Stimulated activated CD4-positive, alpha-beta T cell treated with anti-CD3 and anti-CD28 coated beads, Interleukin-15, amount 100 ng/mL, for 24 hours (primary cell): ENCODE results near the gene RHEX.

Experiments
- DNase-seq: peaks from one replicate; pipeline ENCODE4 v3.0.0-alpha.2; 2020

RHEX gene

GRCh38 chr1:206052919-206053610 is at the start of gene RHEX:
Gene RHEX (plus strand): TSS chr1:206053173. CDS start chr1:206097829, 44,656 bp downstream.
- DNase-seq = peak; percentile 36

GRCh38 chr1:206003854-206004800 is 48.8 kb upstream of the RHEX start:
- no peak for DNase-seq

GRCh38 chr1:206004826-206005225 is 48.1 kb upstream of the RHEX start:
- DNase-seq = no peak

GRCh38 chr1:206005234-206005633 is 47.7 kb upstream of the RHEX start:
- DNase-seq = no peak

DNA sequence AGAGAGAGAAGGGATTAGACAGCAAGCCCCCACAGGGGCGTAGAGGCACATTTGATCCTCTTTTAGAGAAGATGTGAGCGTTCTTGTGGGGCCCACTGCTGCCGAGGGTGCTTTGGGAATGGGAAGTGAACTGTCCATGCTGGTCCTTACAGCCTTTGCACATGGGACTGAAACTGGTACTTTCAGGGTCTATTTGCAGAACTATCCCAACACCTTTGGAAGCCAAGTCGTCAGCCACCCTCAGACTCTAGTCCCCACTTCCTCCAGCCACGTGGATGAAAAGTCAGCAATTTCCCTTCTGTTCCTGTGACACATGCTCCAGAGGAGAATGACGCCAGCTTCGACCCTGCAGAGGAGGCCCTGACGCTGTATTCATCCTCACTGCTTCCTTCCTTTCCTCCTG is 47.2 kb upstream of the RHEX start:
- DNase-seq = no peak

GRCh38 chr1:206006946-206007345 is 46.0 kb upstream of the RHEX start:
- no peak for DNase-seq

- no peak for DNase-seq
These were observed 42.9 kb upstream of the RHEX start for GRCh38 chr1:206010060-206010459.

GRCh38 chr1:206011057-206011456 is 41.9 kb upstream of the RHEX start:
- peak; percentile 27 for DNase-seq

- peak; percentile 54 for DNase-seq
These were observed 40.7 kb upstream of the RHEX start for GRCh38 chr1:206012086-206012859.

DNA sequence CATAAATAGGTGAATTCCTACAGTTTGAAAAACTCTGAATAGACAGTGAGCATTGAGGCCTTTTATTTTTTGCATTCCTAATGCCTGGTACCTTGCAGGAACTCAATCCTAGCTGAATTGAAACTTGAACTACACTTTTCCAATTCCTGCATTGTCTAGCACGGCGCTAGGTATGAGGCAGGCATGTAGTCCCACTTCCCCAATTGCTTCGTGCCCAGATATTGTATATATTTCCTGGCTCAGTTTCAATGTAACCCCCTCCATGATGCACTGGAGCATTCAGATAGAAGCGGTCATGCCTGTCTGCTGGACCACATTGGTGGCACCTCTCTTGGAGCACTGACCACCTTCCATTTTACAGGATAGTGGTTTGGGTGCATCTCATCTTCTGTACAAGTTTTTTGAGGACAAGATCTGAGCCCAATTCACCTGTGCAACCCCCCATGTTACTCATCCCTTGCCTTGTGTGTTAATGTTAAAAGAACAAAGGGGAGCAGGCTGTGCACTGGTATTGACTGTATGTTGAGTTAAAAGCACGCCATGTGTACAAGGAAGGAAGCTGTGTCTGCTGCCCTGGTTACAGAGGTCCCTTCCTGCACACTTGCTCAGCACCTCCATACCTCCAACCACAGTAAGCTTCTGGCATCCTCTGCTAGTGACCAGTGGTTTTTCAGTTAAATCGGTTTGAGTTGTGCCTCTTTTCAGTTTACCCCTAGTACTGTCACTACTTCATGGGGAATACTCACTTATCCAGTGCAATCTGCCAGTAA is 39.8 kb upstream of the RHEX start:
- no peak for DNase-seq

- no peak for DNase-seq
These were observed 38.4 kb upstream of the RHEX start for GRCh38 chr1:206014601-206015000.

DNA sequence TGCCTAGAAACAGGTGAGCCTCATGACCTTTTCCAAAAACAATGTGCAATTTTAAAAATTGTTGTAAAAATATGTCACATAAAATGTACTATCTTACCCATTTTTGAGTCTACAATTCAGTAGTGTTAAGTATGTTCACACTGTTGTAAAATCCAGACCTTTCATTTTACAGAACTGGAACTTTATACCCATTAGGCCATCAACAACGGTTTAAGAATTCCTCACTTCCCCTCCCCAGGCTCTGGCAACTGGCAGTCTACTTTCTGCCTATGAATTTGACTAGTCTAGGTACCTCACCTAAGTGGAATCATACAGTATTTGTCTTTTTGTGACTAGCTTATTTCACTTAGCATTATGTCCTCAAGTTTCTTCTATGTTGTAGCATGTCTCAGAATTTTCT is 37.9 kb upstream of the RHEX start:
- no peak for DNase-seq

DNA sequence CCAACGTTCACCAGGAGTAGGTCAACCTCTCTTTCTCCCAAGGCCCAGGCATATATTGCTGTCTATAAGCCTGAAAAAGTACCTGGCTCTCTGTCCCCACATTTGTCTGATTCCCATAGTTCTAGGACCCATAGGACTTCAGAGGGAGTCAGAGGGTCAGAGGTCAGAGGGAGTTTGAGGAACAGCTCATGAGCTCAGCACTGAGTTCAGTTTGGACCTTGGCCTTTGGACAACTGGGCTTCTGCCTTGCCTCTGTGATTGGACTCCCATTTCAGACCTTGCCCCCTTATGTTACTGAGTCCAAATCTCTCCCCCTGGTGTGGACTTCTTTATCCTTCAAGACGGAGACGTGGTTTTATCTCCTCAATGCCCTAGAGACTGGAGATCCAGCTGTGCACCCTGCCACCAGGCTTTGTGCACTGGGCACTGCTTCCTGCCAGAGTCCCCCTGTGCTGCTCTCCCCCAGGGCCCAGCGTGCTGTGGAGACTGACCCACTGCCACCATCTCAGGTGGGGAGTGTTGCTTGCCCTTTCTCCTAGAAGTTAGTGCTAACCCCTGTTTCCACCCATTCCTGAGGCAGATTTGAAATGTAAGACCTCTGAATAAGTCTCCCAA is 32.5 kb upstream of the RHEX start:
- DNase-seq = no peak

GRCh38 chr1:206021008-206021625 is 31.9 kb upstream of the RHEX start:
- no peak for DNase-seq

DNA sequence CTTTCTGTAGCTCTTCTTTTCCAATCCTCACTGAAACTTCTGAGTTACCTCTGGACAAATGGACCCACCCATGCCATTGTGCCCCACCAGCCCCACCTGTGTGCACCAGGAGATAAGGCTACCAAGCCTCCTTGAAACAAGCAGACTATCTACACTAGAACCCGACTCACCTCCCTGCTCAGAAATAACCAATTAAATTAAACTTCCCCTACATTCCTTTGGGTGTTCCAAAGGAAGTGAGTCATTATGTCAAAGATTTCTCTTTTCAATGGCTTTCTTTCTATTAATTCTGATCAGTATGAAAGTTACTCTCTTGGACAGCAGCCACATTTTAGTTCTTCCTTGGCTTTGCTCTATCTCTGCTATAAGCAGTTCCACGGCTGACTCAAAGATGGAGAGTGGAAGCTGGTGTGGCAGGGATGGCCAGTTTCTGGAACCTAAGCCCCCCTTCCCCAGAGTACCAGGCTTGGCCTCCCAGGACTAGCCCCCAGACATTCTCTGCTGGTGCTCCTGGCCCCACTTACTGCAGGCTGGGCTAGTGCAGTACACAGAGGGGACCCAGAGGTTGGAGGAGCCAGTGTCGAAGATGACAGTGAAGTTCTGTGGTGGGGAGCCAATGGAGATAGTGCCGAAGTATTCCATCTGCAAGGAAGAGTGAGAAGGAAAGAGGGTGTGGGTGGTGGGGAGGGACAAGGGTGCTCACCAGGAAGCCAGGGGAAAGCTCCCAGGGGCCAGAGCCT is 31.2 kb upstream of the RHEX start:
- no peak for DNase-seq

DNA sequence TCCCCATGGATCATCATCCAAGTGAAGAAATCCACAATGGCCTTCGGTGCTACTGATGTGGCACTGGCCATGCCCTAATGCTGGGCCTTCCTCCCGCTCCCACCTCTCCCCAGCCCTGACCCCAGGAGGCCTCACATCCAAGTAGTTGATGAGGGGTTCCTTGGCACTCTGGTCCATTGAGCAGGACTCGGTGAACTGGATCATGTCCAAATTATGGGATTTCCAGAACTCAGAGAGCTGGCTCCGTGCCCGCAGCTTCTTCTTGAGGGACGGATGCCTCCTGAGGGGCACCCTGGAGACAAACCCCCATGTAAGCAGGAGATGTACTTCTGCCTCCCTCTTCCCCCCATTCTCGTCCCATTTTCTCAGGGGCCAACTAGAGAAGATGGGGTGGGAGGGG is 30.2 kb upstream of the RHEX start:
- no peak for DNase-seq

- DNase-seq = no peak
These were observed 29.3 kb upstream of the RHEX start, which contains the start of gene CTSE for GRCh38 chr1:206023695-206024094. Gene CTSE (minus strand): TSS chr1:206023895. CDS start chr1:206023791, 104 bp downstream.

GRCh38 chr1:206025283-206025820 is 27.6 kb upstream of the RHEX start:
- no peak for DNase-seq

GRCh38 chr1:206029484-206029883 is 23.5 kb upstream of the RHEX start:
- DNase-seq = no peak

DNA sequence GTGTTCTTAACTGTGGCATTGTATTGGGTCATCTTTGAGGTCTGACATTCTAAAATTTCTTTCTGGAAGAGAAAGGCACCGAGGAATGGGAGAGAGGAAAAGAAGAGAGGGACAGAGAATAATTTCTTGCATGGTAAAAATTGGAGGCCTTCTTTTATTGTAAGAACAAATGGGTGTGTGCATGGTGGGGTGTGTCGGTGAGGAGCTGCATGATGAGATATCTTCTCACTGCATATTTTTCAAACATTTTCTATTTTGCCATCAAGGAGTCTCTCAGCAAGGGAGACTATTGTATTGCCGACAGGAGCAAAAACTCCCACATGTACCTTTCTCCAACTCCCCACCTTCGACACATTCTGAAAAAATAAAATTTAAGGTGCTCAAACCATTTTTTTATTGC is 22.8 kb upstream of the RHEX start:
- no peak for DNase-seq
